Esophagus squamous epithelium (tissue), 5 donors: Measurements from ENCODE around the gene BCL2. TPM values are rescaled to one million over a fixed set of nuclear protein-coding genes. Genes with fewer than 3 reads are reported as not detected.

Experiments used
- DNase-seq: peaks from one replicate; lab custom pipeline; 2025; lab: John Stamatoyannopoulos, UW
- H3K27ac ChIP-seq, 4 donors: fragments of 200-600 bp; sonication (generic); one replicate each; pipeline ENCODE4 v1.5.1; 2016 to 2019; ENCODE audit warnings: mild to moderate bottlenecking in 1 of 4
- H3K27me3 ChIP-seq, 4 donors: fragments of 200-600 bp; sonication (generic); 1 replicate in 3 of 4; 2 replicates in 1 of 4; pipeline versions ENCODE4 v1.5.1 to v1.6.0; 2017 to 2021; ENCODE audit warnings: antibody characterized with exemption in 1 of 4
- H3K36me3 ChIP-seq, 3 donors: fragments of 200-600 bp; sonication (generic); one replicate each; pipeline ENCODE4 v1.5.1; 2016 to 2019
- H3K4me1 ChIP-seq, 3 donors: fragments of 200-600 bp; sonication (generic); one replicate each; pipeline ENCODE4 v1.5.1; 2017 to 2019
- H3K4me3 ChIP-seq, 4 donors: fragments of 200-600 bp; sonication (generic); 1 replicate in 3 of 4; 2 replicates in 1 of 4; pipeline ENCODE4 v1.5.1; 2016 to 2019; ENCODE audit warnings: mild to moderate bottlenecking in 2 of 4, moderate library complexity in 1 of 4
- H3K9me3 ChIP-seq, 3 donors: fragments of 200-600 bp; sonication (generic); one replicate each; pipeline ENCODE4 v1.5.1; 2016 to 2019
- POLR2A ChIP-seq, 4 donors: fragments of 450-650 bp; IDR thresholded peaks; one replicate each; pipeline ENCODE4 v1.6.1; 2017; ENCODE audit warnings: antibody characterized with exemption in 4 of 4, mild to moderate bottlenecking in 4 of 4, moderate library complexity in 3 of 4
- WGBS, 2 donors: methylation state at CpG; one replicate each; pipeline ENCODE4 v1.1.5; 2018; 5-methylcytosine and 5-hydroxymethylcytosine counted together
- intact Hi-C: fragments of 100-400 bp; cut with DNase I; formaldehyde crosslinking; loops from one replicate; pipeline ENCODE4 v1.15.0; 2022
- total RNA-seq, 4 donors: library from RNA; depleted of rRNA; stranded (reverse); fragments of >200 nt; gene quantifications; one replicate each; pipeline ENCODE4 v1.1.0, GENCODE V29; 2016
- TF ChIP-seq, protein P1 (sequence below), 6 experiments: fragments of 450-650 bp in 4 of 6; fragments of 200-600 bp in 2 of 6; sonication (generic) in 2 of 6; IDR thresholded peaks; one replicate each; pipeline ENCODE4 v1.5.1; 2016 to 2019; ENCODE audit warnings: antibody characterized with exemption in 6 of 6, mild to moderate bottlenecking in 4 of 6, moderate library complexity in 4 of 6
- donor health status: DM: yes; HTN: yes; CAD: no.

BCL2 gene
- total RNA-seq, 4 donors from 2014 or later: 3.1 to 17.4 (median 4.2) TPM

DNA sequence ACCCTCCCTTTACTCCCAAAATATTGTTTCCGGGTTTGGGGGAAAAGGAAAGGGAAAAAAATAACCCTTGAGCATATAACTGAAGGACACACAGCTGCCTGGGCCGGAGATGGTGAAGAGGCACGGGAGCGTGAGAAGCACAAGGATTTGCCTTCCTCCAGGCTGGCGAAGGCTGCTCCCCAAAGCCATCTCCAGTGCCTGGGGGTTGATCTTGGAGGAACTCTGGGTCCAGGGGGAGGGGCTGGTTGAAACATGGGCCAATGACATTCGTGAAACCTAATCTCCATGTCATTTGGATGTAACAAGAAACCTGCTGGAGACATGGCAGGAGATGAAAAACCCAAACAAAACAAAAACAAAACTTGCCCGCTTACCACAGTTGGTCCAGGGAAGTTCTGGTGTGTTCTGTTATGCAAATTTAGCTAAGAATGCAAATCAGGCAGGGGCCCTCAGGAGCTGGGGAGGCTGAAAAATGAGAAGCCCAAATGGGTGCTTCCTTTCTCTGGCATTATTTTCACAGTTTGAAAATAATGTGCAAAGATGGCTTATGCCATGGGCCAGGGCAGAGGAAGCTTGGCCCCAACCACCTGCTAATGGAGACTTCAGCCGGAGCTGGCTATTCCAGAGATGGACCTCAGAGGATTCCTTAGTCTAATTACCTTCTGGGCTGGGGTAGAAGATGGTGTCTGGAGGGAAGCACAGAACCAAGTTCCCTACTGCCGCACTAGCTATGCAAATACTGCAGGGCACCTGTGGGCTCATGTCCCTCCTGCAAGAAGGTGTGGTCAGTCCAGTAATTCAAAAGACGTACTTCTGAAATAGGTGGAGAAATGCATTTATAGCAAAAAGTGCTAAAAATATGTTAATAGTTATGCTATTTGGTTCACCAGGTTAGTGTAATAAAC, 180.9 kb downstream of the BCL2 start:
- no peaks in the 10 kb centered on the region for H3K9me3 ChIP-seq
- H3K36me3 ChIP-seq: no peaks in the 10 kb centered on the region
- intact Hi-C loops: no loop called here
- 57 to 59% methylated on average over 9 to 10 of the region's 10 CpGs for WGBS, 2 donors
- peaks cover 5 to 44% (median 5%) of the 10 kb centered on the region in 3 donors for H3K4me1 ChIP-seq
- H3K4me3 ChIP-seq: peak overlapping the region in 2 of 4 donors; percentile 20 to 49
- no peak for DNase-seq
- no peaks in the 10 kb centered on the region for H3K27me3 ChIP-seq
- TF ChIP-seq, protein P1, sequence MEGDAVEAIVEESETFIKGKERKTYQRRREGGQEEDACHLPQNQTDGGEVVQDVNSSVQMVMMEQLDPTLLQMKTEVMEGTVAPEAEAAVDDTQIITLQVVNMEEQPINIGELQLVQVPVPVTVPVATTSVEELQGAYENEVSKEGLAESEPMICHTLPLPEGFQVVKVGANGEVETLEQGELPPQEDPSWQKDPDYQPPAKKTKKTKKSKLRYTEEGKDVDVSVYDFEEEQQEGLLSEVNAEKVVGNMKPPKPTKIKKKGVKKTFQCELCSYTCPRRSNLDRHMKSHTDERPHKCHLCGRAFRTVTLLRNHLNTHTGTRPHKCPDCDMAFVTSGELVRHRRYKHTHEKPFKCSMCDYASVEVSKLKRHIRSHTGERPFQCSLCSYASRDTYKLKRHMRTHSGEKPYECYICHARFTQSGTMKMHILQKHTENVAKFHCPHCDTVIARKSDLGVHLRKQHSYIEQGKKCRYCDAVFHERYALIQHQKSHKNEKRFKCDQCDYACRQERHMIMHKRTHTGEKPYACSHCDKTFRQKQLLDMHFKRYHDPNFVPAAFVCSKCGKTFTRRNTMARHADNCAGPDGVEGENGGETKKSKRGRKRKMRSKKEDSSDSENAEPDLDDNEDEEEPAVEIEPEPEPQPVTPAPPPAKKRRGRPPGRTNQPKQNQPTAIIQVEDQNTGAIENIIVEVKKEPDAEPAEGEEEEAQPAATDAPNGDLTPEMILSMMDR (IDR thresholded peaks at IDR 0.05): no peak
- no peak for TF ChIP-seq POLR2A (IDR thresholded peaks at IDR 0.05)
- H3K27ac ChIP-seq: peak overlapping the region in 2 of 4 donors; percentile 44 to 56

DNA sequence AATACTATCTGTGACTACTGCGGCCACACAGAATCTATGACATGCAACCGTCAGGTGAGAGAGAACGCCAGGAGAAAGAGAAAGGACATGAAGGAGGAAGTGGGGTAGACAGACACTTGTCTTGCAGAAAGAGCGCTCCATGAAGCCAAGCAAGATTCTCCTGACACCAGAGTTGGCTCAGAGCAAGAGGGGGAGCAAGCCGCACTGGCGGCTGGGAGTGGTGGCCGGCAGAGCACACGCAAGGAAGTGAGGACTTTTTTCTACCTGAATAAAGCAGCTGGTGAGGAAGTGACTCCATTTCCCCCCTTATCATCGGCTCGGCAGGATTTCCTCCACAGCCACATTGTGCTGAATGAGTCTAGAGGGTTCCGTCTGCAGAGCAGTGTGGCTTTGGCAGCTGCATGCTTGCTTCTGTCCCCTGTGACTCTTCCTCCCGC, 181.6 kb downstream of the BCL2 start:
- no peak for TF ChIP-seq POLR2A (IDR thresholded peaks at IDR 0.05)
- TF ChIP-seq, protein P1 (IDR thresholded peaks at IDR 0.05): no peak
- Histone ChIP-seq H3K27me3 (no peaks in the 10 kb centered on the region), H3K4me1 (peaks cover under 1 to 40% (median 5%) of the 10 kb centered on the region in 3 donors), H3K4me3 (peak overlapping the region in 2 of 4 donors; percentile 20 to 49), H3K9me3 (no peaks in the 10 kb centered on the region), H3K27ac (peak overlapping the region in 2 of 4 donors; percentile 44 to 56), H3K36me3 (no peaks in the 10 kb centered on the region)
- DNase-seq: no peak
- WGBS, 2 donors: 60 to 61% methylated on average over 12 of the region's 12 CpGs
- intact Hi-C loops: no loop called here

DNA sequence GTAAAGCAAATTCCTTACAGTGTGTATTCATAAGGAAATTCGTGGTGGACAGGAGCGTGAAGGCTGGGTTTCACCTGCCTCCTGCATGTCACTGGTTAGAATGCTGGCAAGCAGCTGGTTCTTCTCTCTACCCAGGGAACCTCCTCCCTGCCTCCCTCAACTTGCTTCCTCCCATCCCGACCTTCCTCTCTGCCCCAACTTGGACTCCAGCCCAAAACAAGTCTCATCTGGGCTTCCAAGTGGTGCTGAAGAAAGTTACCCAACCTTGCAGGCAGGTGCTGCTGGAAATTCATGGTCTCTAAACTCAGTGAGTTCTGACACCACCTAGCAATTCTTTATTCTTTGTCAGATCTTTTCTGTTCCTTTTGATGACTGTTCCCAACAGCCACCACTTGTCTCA, 184.5 kb downstream of the BCL2 start:
- DNase-seq: no peak
- TF ChIP-seq POLR2A (IDR thresholded peaks at IDR 0.05): no peak
- TF ChIP-seq, protein P1 (IDR thresholded peaks at IDR 0.05): no peak
- intact Hi-C loops: no loop called here
- H3K9me3 ChIP-seq: no peaks in the 10 kb centered on the region
- no peaks in the 10 kb centered on the region for H3K27me3 ChIP-seq
- H3K36me3 ChIP-seq: no peaks in the 10 kb centered on the region
- 44 to 53% methylated on average over 3 of the region's 3 CpGs for WGBS, 2 donors
- no peak overlapping the region for H3K4me3 ChIP-seq
- no peak overlapping the region for H3K27ac ChIP-seq
- peaks cover 14 to 50% (median 17%) of the 10 kb centered on the region in 3 donors for H3K4me1 ChIP-seq

DNA sequence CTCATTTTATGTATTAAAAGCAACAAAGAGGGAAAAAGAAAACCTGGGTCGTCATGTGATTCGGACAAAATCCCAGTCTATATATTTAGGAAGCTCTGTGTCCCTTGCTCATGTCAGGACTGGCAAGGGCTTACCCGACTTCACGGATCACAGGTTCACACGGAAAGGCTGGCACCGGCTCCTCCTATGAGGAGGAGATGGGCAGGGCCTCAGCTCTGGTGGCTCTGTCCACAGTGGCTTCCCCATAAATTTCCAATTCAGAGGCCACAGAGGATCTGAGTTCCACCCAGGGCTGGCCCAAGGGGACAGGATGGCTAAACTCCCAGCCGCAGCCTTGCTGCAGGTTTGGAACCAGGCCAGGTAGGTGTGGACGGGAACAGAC, 186.8 kb downstream of the BCL2 start:
- TF ChIP-seq, protein P1 (IDR thresholded peaks at IDR 0.05): no peak
- no peak for TF ChIP-seq POLR2A (IDR thresholded peaks at IDR 0.05)
- Histone ChIP-seq H3K4me1 (peaks cover 13 to 30% (median 17%) of the 10 kb centered on the region in 3 donors), H3K36me3 (no peaks in the 10 kb centered on the region), H3K27me3 (no peaks in the 10 kb centered on the region), H3K4me3 (peak overlapping the region; percentile 2 to 38 (median 20)), H3K27ac (peak overlapping the region in 2 of 4 donors; percentile 56 to 65), H3K9me3 (no peaks in the 10 kb centered on the region)
- intact Hi-C loops: loop anchor here (5.0 kb wide), 1 partner anchor 189 kb away; no protein-coding TSS in a partner anchor
- no peak for DNase-seq
- 28 to 29% methylated on average over 5 to 8 of the region's 8 CpGs for WGBS, 2 donors
